Fibroblast of the aortic adventitia (primary cell): ENCODE results near the gene REPIN1. TPM values are rescaled to one million over a fixed set of nuclear protein-coding genes. Genes with fewer than 3 reads are reported as not detected.

ENCODE experiments used
- DNase-seq: peaks from one replicate; pipeline ENCODE4 v3.0.0-alpha.2; 2010; ENCODE audit warnings: low read depth
- H3K4me3 ChIP-seq: 2 replicates; pipeline ENCODE4 v1.5.1; 2011; ENCODE audit warnings: low read depth, mild to moderate bottlenecking, control low read depth, low read length, moderate library complexity
- total RNA-seq: library from RNA; depleted of rRNA; stranded (reverse); fragments of >200 nt; gene quantifications from 2 replicates; pipeline ENCODE4 v1.2.3, GENCODE V29; 2012; ENCODE audit warnings: low replicate concordance
- TF ChIP-seq, protein P1 (sequence below): IDR thresholded peaks from 2 replicates; pipeline ENCODE4 v1.5.1; 2011; ENCODE audit warnings: mild to moderate bottlenecking, low read length, control low read depth, inconsistent platforms; ENCODE audit not compliant: insufficient read depth

REPIN1 gene
- total RNA-seq, 1 donor: 33.6 TPM

DNA sequence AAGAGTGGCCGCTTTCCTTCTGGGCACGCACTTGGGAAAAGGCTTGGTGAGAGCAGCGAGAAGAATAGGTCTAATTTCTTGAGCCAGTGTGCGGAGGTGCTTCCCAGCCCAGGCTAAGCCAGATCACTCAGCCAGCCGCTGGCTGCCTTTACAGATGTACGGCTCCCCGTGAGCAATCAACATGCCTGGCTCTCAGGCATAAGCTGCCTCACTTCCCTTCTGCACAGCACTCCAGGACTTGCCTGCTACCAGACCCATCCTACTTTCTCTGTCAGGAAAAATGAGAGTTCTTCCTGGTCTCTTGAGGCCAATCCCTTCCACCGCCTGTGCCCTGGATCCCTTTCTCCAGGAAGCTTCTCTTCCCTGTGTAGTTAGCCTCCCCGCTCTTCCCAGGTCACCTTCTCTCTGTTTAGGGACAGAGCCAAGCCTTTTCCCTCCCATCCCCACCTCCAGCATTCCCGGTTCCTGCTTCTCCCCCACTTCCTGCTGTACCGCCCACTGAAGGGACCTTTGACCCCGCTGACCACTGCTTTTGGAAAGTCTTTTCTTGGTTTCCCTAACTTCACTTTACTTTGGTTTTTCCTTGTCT, 44.2 kb upstream of the REPIN1 start:
- DNase-seq: no peak
- H3K4me3 ChIP-seq: no peak overlapping the region
- TF ChIP-seq, protein P1, sequence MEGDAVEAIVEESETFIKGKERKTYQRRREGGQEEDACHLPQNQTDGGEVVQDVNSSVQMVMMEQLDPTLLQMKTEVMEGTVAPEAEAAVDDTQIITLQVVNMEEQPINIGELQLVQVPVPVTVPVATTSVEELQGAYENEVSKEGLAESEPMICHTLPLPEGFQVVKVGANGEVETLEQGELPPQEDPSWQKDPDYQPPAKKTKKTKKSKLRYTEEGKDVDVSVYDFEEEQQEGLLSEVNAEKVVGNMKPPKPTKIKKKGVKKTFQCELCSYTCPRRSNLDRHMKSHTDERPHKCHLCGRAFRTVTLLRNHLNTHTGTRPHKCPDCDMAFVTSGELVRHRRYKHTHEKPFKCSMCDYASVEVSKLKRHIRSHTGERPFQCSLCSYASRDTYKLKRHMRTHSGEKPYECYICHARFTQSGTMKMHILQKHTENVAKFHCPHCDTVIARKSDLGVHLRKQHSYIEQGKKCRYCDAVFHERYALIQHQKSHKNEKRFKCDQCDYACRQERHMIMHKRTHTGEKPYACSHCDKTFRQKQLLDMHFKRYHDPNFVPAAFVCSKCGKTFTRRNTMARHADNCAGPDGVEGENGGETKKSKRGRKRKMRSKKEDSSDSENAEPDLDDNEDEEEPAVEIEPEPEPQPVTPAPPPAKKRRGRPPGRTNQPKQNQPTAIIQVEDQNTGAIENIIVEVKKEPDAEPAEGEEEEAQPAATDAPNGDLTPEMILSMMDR: no peak

DNA sequence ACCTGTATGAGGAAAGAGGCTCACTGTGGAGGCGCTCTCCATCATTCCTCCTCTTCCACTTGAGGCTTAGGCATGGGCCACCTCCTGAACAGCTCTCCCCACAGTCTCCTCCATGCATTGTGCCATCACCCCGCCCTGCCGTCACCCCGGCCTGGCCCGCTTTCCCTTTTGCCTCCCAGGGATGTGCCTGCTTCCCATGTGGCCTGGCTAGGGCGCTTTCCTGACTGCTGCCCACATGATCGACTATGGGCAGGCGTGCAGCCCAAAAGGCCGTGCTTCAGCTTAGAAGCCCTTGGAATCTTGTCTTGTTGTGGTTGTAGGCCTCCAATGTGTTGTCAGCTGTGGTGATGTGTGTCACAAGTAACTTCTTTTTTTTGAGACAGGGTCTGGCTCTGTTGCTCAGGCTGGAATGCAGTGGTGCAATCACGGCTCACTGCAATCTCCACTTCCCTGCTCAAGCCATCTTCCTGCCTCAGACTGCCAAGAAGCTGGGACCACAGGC, 43.5 kb upstream of the REPIN1 start:
- peak; percentile 13 for DNase-seq
- H3K4me3 ChIP-seq: no peak overlapping the region
- TF ChIP-seq, protein P1: no peak

DNA sequence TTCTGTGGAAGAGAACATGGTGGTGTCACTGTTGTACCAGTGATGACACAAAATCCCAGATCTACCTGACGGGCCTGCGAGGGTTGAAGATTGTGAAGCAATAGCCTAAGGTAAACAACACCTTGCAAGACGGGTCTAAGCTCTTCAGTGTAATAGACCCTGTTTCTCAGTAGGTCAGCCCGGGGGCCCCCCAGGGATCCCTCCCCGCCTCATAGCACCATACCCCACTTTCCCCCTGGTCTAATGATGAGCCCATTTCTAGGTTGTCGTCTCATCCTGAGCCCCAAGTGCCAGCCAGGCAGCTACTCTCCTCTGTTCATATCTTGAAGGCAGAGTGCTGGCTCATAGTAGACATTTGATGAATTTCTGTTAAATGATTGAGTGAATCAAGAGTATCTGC, 42.7 kb upstream of the REPIN1 start:
- TF ChIP-seq, protein P1: no peak
- DNase-seq: no peak
- no peak overlapping the region for H3K4me3 ChIP-seq

DNA sequence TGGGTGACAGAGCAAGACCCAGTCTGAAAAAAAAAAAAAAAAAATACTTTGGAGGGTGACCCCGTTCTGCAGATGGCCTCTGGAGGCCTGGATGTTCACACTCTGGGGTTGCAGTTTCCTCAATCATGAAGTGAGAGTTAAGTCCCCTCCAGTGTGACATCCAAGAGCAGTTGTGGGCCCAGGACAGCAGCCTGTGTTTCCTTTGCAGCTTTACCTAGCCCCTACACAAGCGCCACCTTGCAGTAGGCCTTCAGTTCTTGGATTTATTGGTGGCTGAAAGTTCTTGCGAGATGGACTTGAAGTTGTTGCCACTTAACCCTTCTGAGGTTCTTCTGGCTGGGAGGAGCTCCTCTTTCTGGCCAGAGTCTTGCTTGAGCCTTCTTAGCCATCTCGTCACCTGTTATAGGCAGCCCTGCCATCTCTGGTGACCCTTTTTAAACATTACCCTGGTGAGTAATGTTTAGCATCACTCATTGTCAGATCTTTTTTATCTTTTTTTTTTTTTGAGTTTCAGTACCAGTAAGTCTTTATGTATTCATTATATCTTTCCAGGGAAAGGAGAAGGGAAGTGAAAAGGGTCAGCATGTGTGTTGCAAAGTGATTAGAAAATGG, 41.9 kb upstream of the REPIN1 start:
- no peak overlapping the region for H3K4me3 ChIP-seq
- TF ChIP-seq, protein P1: no peak
- DNase-seq: no peak

DNA sequence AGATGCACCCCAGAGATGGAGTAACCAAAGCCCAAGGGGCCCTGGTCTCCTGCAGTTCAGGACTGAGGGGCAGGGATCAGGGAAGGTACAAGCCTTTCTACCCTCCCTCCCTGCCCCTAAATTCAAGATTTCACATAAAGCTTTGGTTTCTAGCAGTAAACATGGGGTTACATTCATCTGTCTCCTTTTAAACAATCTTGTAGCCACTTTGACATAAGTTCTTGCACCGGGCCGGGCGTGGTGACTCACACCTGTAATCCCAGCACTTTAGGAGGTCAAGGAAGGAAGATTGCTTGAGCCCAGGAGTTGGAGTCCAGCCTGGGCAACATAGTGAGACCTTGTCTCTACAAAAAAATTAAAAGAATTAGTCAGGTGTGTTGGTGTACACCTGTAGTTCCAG, 41.3 kb upstream of the REPIN1 start:
- H3K4me3 ChIP-seq: no peak overlapping the region
- no peak for DNase-seq
- TF ChIP-seq, protein P1: no peak

DNA sequence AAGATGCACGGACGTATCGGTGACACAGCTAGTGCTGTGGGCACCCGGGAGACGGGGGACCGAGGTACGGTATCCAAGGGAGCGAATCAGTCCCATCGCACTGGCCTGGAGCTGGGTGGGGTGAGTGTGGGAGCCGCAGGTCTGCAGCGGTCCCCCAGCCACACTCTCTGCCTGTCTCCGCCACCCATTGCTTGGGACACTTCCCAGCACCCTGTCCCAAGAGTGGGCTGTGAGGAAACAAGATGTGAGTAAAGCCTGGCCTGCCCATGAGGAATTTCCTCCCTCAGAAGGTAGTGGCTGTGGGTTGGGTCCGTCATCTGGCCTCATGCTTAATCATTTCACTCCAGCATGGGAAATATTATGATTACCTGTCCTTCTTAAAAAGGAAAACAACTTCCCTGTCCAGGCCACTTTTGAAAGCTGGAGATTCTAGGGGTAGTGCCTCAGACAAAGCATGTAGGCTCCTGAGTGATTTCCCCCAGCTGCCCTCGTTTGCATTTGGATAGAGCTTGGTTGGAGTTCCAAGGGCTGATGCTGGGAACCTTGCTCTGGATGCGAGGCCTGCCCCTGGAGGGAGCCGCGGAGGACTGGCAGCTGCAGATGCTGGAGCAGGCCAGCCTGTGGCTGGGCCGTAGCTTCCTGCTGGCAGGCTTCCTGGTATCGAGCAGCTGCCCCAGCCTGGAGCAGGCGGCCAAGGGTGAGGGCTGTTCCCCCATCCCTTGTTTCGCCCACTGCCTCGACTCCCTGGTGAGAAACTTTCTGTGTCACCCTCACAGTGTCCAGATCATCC, 39.1 kb upstream of the REPIN1 start:
- TF ChIP-seq, protein P1: no peak
- DNase-seq: no peak
- no peak overlapping the region for H3K4me3 ChIP-seq
